Thyroid gland (tissue), 4 donors: ENCODE results near the gene ZC3H7A. TPM values are rescaled to one million over a fixed set of nuclear protein-coding genes. Genes with fewer than 3 reads are reported as not detected.
A peak's percentile ranks its signal among the peaks of the same experiment; 100 is the strongest.

ENCODE experiments used
- DNase-seq, 2 donors: peaks; one replicate each; pipeline ENCODE4 v3.0.0-alpha.2; 2019
- H3K27ac ChIP-seq, 3 donors: fragments of 200-600 bp; sonication (generic); 1 replicate in 2 of 3; 2 replicates in 1 of 3; pipeline ENCODE4 v1.5.1; 2016 to 2019; ENCODE audit warnings: mild to moderate bottlenecking in 1 of 3, moderate library complexity in 1 of 3
- H3K27me3 ChIP-seq: fragments of 200-600 bp; sonication (generic); one replicate; pipeline ENCODE4 v1.5.1; 2019
- H3K36me3 ChIP-seq, 2 donors: fragments of 200-600 bp; sonication (generic); one replicate each; pipeline ENCODE4 v1.5.1; 2016 to 2019
- H3K4me1 ChIP-seq, 2 donors: fragments of 200-600 bp; sonication (generic); one replicate each; pipeline ENCODE4 v1.5.1; 2017 to 2019
- H3K4me3 ChIP-seq, 3 donors: fragments of 200-600 bp; sonication (generic); replicated peaks in 1 of 3; 1 replicate in 2 of 3; 2 replicates in 1 of 3; pipeline ENCODE4 v1.5.1; 2016; ENCODE audit warnings: mild to moderate bottlenecking in 1 of 3
- H3K9me3 ChIP-seq: fragments of 200-600 bp; sonication (generic); one replicate; pipeline ENCODE4 v1.5.1; 2017
- POLR2A ChIP-seq, 2 donors: fragments of 450-650 bp; IDR thresholded peaks; one replicate each; pipeline ENCODE4 v1.6.1; 2017; ENCODE audit warnings: antibody characterized with exemption in 2 of 2, mild to moderate bottlenecking in 2 of 2, moderate library complexity in 1 of 2
- WGBS, 2 donors: methylation state at CpG; one replicate each; pipeline ENCODE4 v1.1.5; 2017; 5-methylcytosine and 5-hydroxymethylcytosine counted together
- intact Hi-C: fragments of 100-400 bp; cut with DNase I; formaldehyde crosslinking; loops from one replicate; pipeline ENCODE4 v1.15.1; 2023
- small RNA-seq: library from RNA; depleted of rRNA; stranded (forward); fragments of <200 nt; gene quantifications from one replicate; pipeline ENCODE3, GENCODE V24; 2016
- total RNA-seq, 4 donors: library from RNA; depleted of rRNA; stranded (reverse); fragments of >200 nt; gene quantifications; one replicate each; pipeline ENCODE4 v1.2.3, GENCODE V29; 2016
- TF ChIP-seq, protein P1 (sequence below), 6 experiments: fragments of 200-600 bp in 3 of 6; fragments of 450-650 bp in 3 of 6; sonication (generic) in 3 of 6; IDR thresholded peaks; one replicate each; pipeline ENCODE4 v1.5.1; 2016 to 2019; ENCODE audit warnings: antibody characterized with exemption in 6 of 6, mild to moderate bottlenecking in 2 of 6, inconsistent platforms in 1 of 6, moderate library complexity in 1 of 6

The ZC3H7A gene
- total RNA-seq, 4 donors from 2014 or later, result 48.9 to 105 (median 62.7) TPM

DNA sequence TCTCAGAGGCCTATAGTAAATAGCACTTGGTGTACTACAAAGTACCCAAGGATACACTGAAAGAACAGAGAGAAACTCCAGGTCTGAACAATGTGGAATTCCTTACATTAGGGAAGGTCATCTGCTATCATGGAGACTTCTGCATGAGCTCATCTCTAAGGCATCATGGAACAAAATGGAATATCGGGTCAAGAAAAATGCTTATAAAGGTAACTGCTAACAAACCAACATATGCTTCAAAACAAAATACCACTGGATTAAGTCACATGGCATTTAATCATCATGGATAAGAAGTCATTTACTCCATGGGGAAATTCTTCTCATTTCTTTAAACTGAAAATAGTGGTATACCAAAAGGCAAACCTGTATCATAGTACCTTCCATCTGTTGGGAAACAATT, 88.6 kb downstream of the ZC3H7A start:
- intact Hi-C loops, result no loop called here
- WGBS, 2 donors, result 95% methylated on average over 1 of the region's 1 CpG
- DNase-seq, result no peak

GRCh38 chr16:11707679-11708197, 89.3 kb downstream of the ZC3H7A start:
- intact Hi-C loops, result no loop called here
- peaks cover 0 to 3% of the 10 kb centered on the region in 2 donors for H3K36me3 ChIP-seq
- 94 to 96% methylated on average over 4 of the region's 4 CpGs for WGBS, 2 donors
- no peaks in the 10 kb centered on the region for H3K9me3 ChIP-seq
- no peak for TF ChIP-seq POLR2A (IDR thresholded peaks at IDR 0.05)
- TF ChIP-seq, protein P1, sequence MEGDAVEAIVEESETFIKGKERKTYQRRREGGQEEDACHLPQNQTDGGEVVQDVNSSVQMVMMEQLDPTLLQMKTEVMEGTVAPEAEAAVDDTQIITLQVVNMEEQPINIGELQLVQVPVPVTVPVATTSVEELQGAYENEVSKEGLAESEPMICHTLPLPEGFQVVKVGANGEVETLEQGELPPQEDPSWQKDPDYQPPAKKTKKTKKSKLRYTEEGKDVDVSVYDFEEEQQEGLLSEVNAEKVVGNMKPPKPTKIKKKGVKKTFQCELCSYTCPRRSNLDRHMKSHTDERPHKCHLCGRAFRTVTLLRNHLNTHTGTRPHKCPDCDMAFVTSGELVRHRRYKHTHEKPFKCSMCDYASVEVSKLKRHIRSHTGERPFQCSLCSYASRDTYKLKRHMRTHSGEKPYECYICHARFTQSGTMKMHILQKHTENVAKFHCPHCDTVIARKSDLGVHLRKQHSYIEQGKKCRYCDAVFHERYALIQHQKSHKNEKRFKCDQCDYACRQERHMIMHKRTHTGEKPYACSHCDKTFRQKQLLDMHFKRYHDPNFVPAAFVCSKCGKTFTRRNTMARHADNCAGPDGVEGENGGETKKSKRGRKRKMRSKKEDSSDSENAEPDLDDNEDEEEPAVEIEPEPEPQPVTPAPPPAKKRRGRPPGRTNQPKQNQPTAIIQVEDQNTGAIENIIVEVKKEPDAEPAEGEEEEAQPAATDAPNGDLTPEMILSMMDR (IDR thresholded peaks at IDR 0.05), result no peak
- H3K27ac ChIP-seq, result peak overlapping the region in 2 of 3 donors; percentile 8 to 17
- no peak overlapping the region for H3K4me3 ChIP-seq
- peaks cover 40 to 50% of the 10 kb centered on the region in 2 donors for H3K4me1 ChIP-seq
- DNase-seq, result no peak
- H3K27me3 ChIP-seq, result no peaks in the 10 kb centered on the region

More for the DNA sequence above, 88.6 kb downstream of the ZC3H7A start:
- TF ChIP-seq, protein P1 (IDR thresholded peaks at IDR 0.05), result no peak
- no peak for TF ChIP-seq POLR2A (IDR thresholded peaks at IDR 0.05)
- Histone ChIP-seq H3K4me3 (no peak overlapping the region), H3K36me3 (peaks cover 0 to 3% of the 10 kb centered on the region in 2 donors), H3K9me3 (no peaks in the 10 kb centered on the region), H3K4me1 (peaks cover 40 to 50% of the 10 kb centered on the region in 2 donors), H3K27ac (peak overlapping the region; percentile 28 to 44 (median 32)), H3K27me3 (no peaks in the 10 kb centered on the region)

- TF ChIP-seq, protein P1 (IDR thresholded peaks at IDR 0.05), result no peak
- no peak for TF ChIP-seq POLR2A (IDR thresholded peaks at IDR 0.05)
- H3K4me1 ChIP-seq, result peaks cover 29 to 39% of the 10 kb centered on the region in 2 donors
- H3K9me3 ChIP-seq, result no peaks in the 10 kb centered on the region
- H3K4me3 ChIP-seq, result no peak overlapping the region
- intact Hi-C loops, result no loop called here
- peak overlapping the region in 2 of 3 donors; percentile 4 to 21 for H3K27ac ChIP-seq
- H3K27me3 ChIP-seq, result no peaks in the 10 kb centered on the region
- DNase-seq, result peak; percentile 34 to 39
- WGBS, 2 donors, result 87 to 99% methylated on average over 2 to 3 of the region's 5 CpGs
- peaks cover 0 to 3% of the 10 kb centered on the region in 2 donors for H3K36me3 ChIP-seq
These were observed 90.8 kb downstream of the ZC3H7A start for GRCh38 chr16:11706180-11706742.

DNA sequence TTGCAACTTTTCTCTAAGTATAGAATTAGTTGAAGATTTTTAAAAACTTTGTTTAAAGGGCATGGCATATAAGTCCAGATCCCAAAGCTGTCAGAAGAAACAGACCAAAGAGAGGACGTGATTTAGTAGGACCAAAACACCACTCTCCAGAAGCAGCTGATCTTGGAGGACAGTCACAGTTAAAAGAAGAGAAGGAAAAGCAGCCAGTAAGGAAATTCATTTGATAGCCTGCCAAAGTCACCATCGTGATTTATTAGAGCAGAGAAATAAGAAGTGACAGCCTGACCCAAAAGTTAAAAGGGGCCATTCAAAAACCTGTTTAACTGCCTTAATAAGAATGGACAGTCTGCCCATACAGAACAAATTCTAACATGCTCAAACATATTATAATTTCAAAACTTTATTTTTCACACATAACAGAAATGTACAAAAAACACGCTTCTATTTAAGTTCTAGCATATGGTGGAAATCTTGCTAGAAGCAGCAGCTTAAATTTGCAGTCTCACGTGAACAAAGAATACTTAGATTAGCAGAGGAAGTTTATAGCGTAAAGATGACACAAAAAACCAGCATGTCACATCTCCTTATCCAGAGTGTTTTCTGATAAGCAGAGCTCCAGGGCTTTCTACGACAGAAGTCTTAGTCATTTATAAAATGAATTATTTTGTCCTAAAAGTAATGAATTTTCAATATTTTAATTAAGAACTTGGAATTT, 91.6 kb downstream of the ZC3H7A start:
- Histone ChIP-seq H3K36me3 (peaks cover 0 to 3% of the 10 kb centered on the region in 2 donors), H3K9me3 (no peaks in the 10 kb centered on the region), H3K4me1 (peaks cover 22 to 31% of the 10 kb centered on the region in 2 donors), H3K27me3 (no peaks in the 10 kb centered on the region), H3K27ac (peak overlapping the region in 2 of 3 donors; percentile 4 to 21), H3K4me3 (no peak overlapping the region)
- intact Hi-C loops, result no loop called here
- DNase-seq, result no peak
- 65 to 68% methylated on average over 6 of the region's 6 CpGs for WGBS, 2 donors
- TF ChIP-seq, protein P1 (IDR thresholded peaks at IDR 0.05), result no peak
- no peak for TF ChIP-seq POLR2A (IDR thresholded peaks at IDR 0.05)

Small RNA genes lying within 50 kb of the gene (small RNA-seq; reads per million reads assigned to genes)
- not detected for gene RF00017

Other genes with a start within 250 kb of the ZC3H7A start
- gene LITAF, start 210.3 kb downstream of the ZC3H7A start, total RNA-seq, result 100 to 1,000 TPM; 101 to 136 (median 112) TPM
- gene SNN, start 128.8 kb downstream of the ZC3H7A start, total RNA-seq, result 10 to 100 TPM; 31.5 to 50.6 (median 36.3) TPM
- 100 to 1,000 TPM in 3 of 4 donors, 10 to 100 TPM in 1; 77.3 to 135 (median 115) TPM for gene TXNDC11, start 54.4 kb downstream of the ZC3H7A start, total RNA-seq
- gene RSL1D1, start 54.3 kb upstream of the ZC3H7A start, total RNA-seq, result 100 to 1,000 TPM in 3 of 4 donors, 10 to 100 TPM in 1; 82.4 to 426 (median 182) TPM
- 100 to 1,000 TPM in 1 of 4 donors, 10 to 100 TPM in 3; 71.9 to 106 (median 86.6) TPM for gene GSPT1, start 118.7 kb upstream of the ZC3H7A start, total RNA-seq
- 10 to 100 TPM in 1 of 4 donors, 1 to 10 TPM in 3; 5.9 to 34.4 (median 9.7) TPM for gene NPIPB2, start 144.8 kb upstream of the ZC3H7A start, total RNA-seq
- gene TNFRSF17, start 168.0 kb upstream of the ZC3H7A start, total RNA-seq, result under 1 TPM in 1 of 4 donors, not detected in 3; 0.67 TPM
- gene SNX29, start 179.5 kb upstream of the ZC3H7A start, total RNA-seq, result 10 to 100 TPM; 20.8 to 51.1 (median 31.5) TPM